Ecto neural progenitor cell (in vitro differentiated cells): ENCODE measurements around the gene ISLR2.

ENCODE experiments used
- DNase-seq: peaks from one replicate; pipeline ENCODE4 v3.0.0-alpha.2; 2018; ENCODE audit warnings: low spot score

Gene ISLR2

GRCh38 chr15:74128785-74129585 lies 1.4 kb upstream of the ISLR2 start:
- peak; percentile 67 for DNase-seq

GRCh38 chr15:74129586-74130154 lies 716 bp upstream of the ISLR2 start:
- DNase-seq = no peak

- no peak for DNase-seq
These were observed 652 bp downstream of the ISLR2 start for GRCh38 chr15:74130849-74131627.

- DNase-seq = no peak
These were observed 1.4 kb downstream of the ISLR2 start for GRCh38 chr15:74131628-74132413.

- no peak for DNase-seq
These were observed 2.6 kb downstream of the ISLR2 start for GRCh38 chr15:74132681-74133651.

- no peak for DNase-seq
These were observed 3.5 kb downstream of the ISLR2 start for GRCh38 chr15:74133694-74134386.

GRCh38 chr15:74134387-74135027 lies 4.1 kb downstream of the ISLR2 start:
- DNase-seq = peak; percentile 85

GRCh38 chr15:74135041-74135565 lies 4.7 kb downstream of the ISLR2 start:
- DNase-seq = no peak

GRCh38 chr15:74136540-74136813 lies 6.1 kb downstream of the ISLR2 start:
- DNase-seq = peak; percentile 68

- DNase-seq = no peak
These were observed 6.6 kb downstream of the ISLR2 start for GRCh38 chr15:74136814-74137536.

GRCh38 chr15:74137537-74137894 lies 7.1 kb downstream of the ISLR2 start:
- DNase-seq = no peak

- DNase-seq = no peak
These were observed 8.3 kb downstream of the ISLR2 start for GRCh38 chr15:74138642-74139041.

- no peak for DNase-seq
These were observed 11.2 kb downstream of the ISLR2 start for GRCh38 chr15:74141591-74141990.

- DNase-seq = no peak
These were observed 13.9 kb downstream of the ISLR2 start for GRCh38 chr15:74144153-74144775.

- DNase-seq = no peak
These were observed 16.0 kb downstream of the ISLR2 start for GRCh38 chr15:74146277-74146800.

GRCh38 chr15:74147051-74147450 lies 16.7 kb downstream of the ISLR2 start:
- no peak for DNase-seq

- DNase-seq = no peak
These were observed 25.5 kb downstream of the ISLR2 start for GRCh38 chr15:74155766-74156417.
